BLaER1 treated with 17β-estradiol and CSF1 and Interleukin-3, amounts not matched to agents 10 nM and 100 nM (cell line): ENCODE measurements around the gene CHST3.

Experiments used
- H3K27ac ChIP-seq, 11 experiments: shearing (Covaris generic); formaldehyde crosslinking; 2 replicates each; pipeline ENCODE4 v1.8.1; 2022
- H3K27me3 ChIP-seq, 11 experiments: shearing (Covaris generic); formaldehyde crosslinking; 2 replicates each; pipeline ENCODE4 v1.8.1; 2022
- H3K36me3 ChIP-seq, 11 experiments: shearing (Covaris generic); formaldehyde crosslinking; 2 replicates each; pipeline ENCODE4 v1.8.1; 2022
- H3K4me1 ChIP-seq, 10 experiments: shearing (Covaris generic); formaldehyde crosslinking; 2 replicates each; pipeline ENCODE4 v1.8.1; 2022
- H3K4me2 ChIP-seq, 11 experiments: shearing (Covaris generic); formaldehyde crosslinking; 2 replicates each; pipeline ENCODE4 v1.8.1; 2022
- H3K4me3 ChIP-seq, 10 experiments: shearing (Covaris generic); formaldehyde crosslinking; 2 replicates each; pipeline ENCODE4 v1.8.1; 2022
- H3K9ac ChIP-seq, 11 experiments: shearing (Covaris generic); formaldehyde crosslinking; 2 replicates each; pipeline ENCODE4 v1.8.1; 2022
- H3K9me3 ChIP-seq, 11 experiments: shearing (Covaris generic); formaldehyde crosslinking; replicated peaks in 1 of 11; 2 replicates each; pipeline ENCODE4 v1.8.1; 2022
- H4K20me1 ChIP-seq, 11 experiments: shearing (Covaris generic); formaldehyde crosslinking; 2 replicates each; pipeline ENCODE4 v1.8.1; 2022
- Cebpa-rat ChIP-seq, 11 experiments: shearing (Covaris generic); IDR thresholded peaks; 2 replicates each; pipeline ENCODE4 v1.8.1; 2022

Gene CHST3

GRCh38 chr10:71999360-72000072 is 35.3 kb downstream of the CHST3 start:
- peak overlapping the region in 8 of 11 experiments; percentile 15 to 63 (median 40); a peak in 13 of 22 replicates for H3K27ac ChIP-seq
- peak overlapping the region; percentile 54 to 93 (median 79) for H3K4me2 ChIP-seq
- TF ChIP-seq Cebpa-rat (IDR thresholded peaks at IDR 0.05) = no peak

GRCh38 chr10:72000073-72001032 is 36.2 kb downstream of the CHST3 start:
- Histone ChIP-seq H4K20me1 (no peaks in the 10 kb centered on the region), H3K4me1 (peaks cover 37 to 65% (median 60%) of the 10 kb centered on the region in 10 experiments), H3K9ac (peak overlapping the region in 4 of 11 experiments; percentile 29 to 53 (median 39); a peak in 5 of 22 replicates), H3K9me3 (no peaks in the 10 kb centered on the region), H3K4me3 (no peak overlapping the region; a peak in 1 of 20 replicates), H3K36me3 (no peaks in the 10 kb centered on the region), H3K27me3 (no peaks in the 10 kb centered on the region), H3K27ac (peak overlapping the region in 3 of 11 experiments; percentile 14 to 56 (median 51); a peak in 5 of 22 replicates), H3K4me2 (peak overlapping the region; percentile 55 to 93 (median 79))
- TF ChIP-seq Cebpa-rat (IDR thresholded peaks at IDR 0.05) = no peak

More at GRCh38 chr10:71999360-72000072, 35.3 kb downstream of the CHST3 start:
- Histone ChIP-seq H4K20me1 (no peaks in the 10 kb centered on the region), H3K36me3 (no peaks in the 10 kb centered on the region), H3K4me1 (peaks cover 37 to 65% (median 60%) of the 10 kb centered on the region in 10 experiments), H3K4me3 (no peak overlapping the region; a peak in 2 of 20 replicates), H3K9ac (peak overlapping the region in 4 of 11 experiments; percentile 30 to 53 (median 48); a peak in 9 of 22 replicates), H3K9me3 (peaks cover 0 to 4% (median 0%) of the 10 kb centered on the region in 11 experiments; a peak in 2 of 22 replicates), H3K27me3 (no peaks in the 10 kb centered on the region)

DNA sequence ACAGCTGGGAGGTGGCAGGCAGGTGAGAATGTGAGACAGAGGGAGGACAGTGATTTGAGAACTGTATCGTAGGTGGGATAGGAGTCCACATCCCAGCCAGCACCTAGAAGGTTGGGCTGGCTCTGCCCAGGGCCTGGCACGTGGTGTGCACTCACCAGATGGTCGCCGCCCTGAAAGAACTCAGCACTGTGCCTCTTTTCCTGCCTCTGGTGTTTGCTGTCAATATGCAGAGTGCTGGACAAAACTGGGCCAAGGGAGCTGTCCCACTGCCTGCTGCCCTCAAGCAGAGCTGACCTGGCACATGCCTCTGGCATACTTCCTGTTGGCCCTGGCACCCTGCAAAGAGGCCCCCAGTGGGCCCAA is 36.8 kb downstream of the CHST3 start:
- Histone ChIP-seq H3K4me2 (peak overlapping the region; percentile 55 to 93 (median 79); a peak in 19 of 22 replicates), H3K27me3 (no peaks in the 10 kb centered on the region), H3K9ac (no peak overlapping the region; a peak in 1 of 22 replicates)

DNA sequence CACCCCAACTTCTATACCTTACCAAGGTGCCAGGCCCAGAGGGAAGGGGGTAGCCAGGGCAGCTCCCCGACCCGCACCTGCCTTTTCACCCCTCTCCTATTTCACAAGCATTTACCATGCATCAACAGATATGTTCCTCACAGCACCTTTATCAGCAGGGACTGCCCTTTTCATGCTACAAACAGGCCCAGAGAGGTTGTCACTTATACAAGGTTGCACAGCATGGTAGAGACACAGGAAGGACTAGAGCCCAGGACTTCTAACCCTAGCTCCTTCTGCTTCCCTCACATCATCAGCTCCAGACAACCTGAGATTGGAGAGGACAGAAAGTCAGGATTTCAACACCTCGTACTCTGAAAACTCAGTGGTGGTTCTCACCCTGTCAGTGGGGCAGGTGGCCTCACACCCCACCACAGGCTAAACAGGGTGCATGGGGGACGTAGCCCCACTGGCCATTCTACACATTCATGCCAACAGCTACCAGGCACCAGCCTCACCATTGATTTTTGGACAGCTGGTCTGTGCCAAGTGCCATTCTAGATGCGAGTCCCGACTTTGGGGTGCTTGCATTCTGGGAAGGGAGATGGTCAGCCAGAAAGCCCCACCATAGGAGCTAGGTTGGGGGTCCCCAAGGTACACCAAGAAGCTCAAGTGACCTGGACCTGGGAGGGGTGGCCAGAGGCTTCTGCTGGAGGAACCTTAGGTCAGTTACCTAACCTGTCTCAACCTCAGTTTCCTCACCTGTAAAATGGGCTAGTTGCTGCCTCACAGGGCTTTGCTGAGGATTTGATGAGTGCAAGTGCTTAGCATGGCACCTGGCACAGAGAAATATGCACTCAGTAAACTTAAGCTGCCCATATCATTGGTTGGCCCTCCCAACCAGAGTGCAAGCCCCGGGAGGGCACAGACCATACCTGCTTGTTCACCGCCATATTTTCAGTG is 38.4 kb downstream of the CHST3 start:
- H3K9ac ChIP-seq = no peak overlapping the region
- H3K36me3 ChIP-seq = peaks cover 0 to 5% (median 0%) of the 10 kb centered on the region in 11 experiments; a peak in 3 of 22 replicates
- H3K27me3 ChIP-seq = no peaks in the 10 kb centered on the region
- no peak overlapping the region for H3K4me3 ChIP-seq
- H4K20me1 ChIP-seq = no peaks in the 10 kb centered on the region
- peaks cover 0 to 6% (median 5%) of the 10 kb centered on the region in 11 experiments; a peak in 16 of 22 replicates for H3K9me3 ChIP-seq
- H3K27ac ChIP-seq = no peak overlapping the region
- TF ChIP-seq Cebpa-rat (IDR thresholded peaks at IDR 0.05) = no peak
- peak overlapping the region in 4 of 11 experiments; percentile 89 to 93 (median 90); a peak in 3 of 22 replicates for H3K4me2 ChIP-seq
- peaks cover 39 to 72% (median 65%) of the 10 kb centered on the region in 10 experiments for H3K4me1 ChIP-seq

More for the DNA sequence above, 36.8 kb downstream of the CHST3 start:
- H3K36me3 ChIP-seq = no peaks in the 10 kb centered on the region
- peak overlapping the region in 1 of 11 experiments; percentile 14; a peak in 1 of 22 replicates for H3K27ac ChIP-seq
- no peak for TF ChIP-seq Cebpa-rat (IDR thresholded peaks at IDR 0.05)
- H4K20me1 ChIP-seq = no peaks in the 10 kb centered on the region
- H3K4me3 ChIP-seq = no peak overlapping the region
- H3K9me3 ChIP-seq = no peaks in the 10 kb centered on the region
- H3K4me1 ChIP-seq = peaks cover 37 to 70% (median 64%) of the 10 kb centered on the region in 10 experiments

GRCh38 chr10:72006026-72006425 is 41.8 kb downstream of the CHST3 start:
- Histone ChIP-seq H3K9me3 (peaks cover 0 to 13% (median 10%) of the 10 kb centered on the region in 11 experiments; a peak in 16 of 22 replicates), H3K4me3 (0 out of 20 replicates have a peak overlapping the region, but pooled peaks of 1 of the 10 experiments have one; percentile 0), H3K4me1 (peaks cover 36 to 72% (median 65%) of the 10 kb centered on the region in 10 experiments), H4K20me1 (no peaks in the 10 kb centered on the region), H3K27me3 (no peaks in the 10 kb centered on the region), H3K36me3 (peaks cover 0 to 13% (median 0%) of the 10 kb centered on the region in 11 experiments; a peak in 3 of 22 replicates), H3K4me2 (peak overlapping the region; percentile 17 to 92 (median 86); a peak in 20 of 22 replicates), H3K9ac (no peak overlapping the region), H3K27ac (peak overlapping the region in 6 of 11 experiments; percentile 29 to 87 (median 46); a peak in 6 of 22 replicates)
- TF ChIP-seq Cebpa-rat (IDR thresholded peaks at IDR 0.05) = no peak

DNA sequence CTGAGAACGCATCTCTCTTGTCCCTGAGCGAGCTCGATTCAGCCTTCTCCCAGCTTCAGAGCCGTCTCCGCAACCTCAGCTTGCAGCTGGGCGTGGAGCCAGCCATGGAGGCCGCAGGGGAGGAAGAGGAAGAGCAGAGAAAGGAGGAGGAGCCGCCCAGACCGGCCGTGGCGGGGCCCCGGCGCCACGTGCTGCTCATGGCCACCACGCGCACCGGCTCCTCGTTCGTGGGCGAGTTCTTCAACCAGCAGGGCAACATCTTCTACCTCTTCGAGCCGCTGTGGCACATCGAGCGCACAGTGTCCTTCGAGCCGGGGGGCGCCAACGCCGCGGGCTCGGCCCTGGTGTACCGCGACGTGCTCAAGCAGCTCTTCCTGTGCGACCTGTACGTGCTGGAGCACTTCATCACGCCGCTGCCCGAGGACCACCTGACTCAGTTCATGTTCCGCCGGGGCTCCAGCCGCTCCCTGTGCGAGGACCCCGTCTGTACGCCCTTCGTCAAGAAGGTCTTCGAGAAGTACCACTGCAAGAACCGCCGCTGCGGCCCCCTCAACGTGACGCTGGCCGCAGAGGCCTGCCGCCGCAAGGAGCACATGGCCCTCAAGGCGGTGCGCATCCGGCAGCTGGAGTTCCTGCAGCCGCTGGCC is 43.2 kb downstream of the CHST3 start:
- H3K4me2 ChIP-seq = peak overlapping the region; percentile 31 to 92 (median 86); a peak in 21 of 22 replicates
- no peaks in the 10 kb centered on the region for H3K27me3 ChIP-seq
- peaks cover 0 to 13% (median 10%) of the 10 kb centered on the region in 11 experiments; a peak in 16 of 22 replicates for H3K9me3 ChIP-seq
- peaks cover 32 to 71% (median 67%) of the 10 kb centered on the region in 10 experiments for H3K4me1 ChIP-seq
- H3K27ac ChIP-seq = peak overlapping the region in 8 of 11 experiments; percentile 35 to 92 (median 88); a peak in 15 of 22 replicates
- no peaks in the 10 kb centered on the region for H4K20me1 ChIP-seq
- H3K4me3 ChIP-seq = 0 out of 20 replicates have a peak overlapping the region, but pooled peaks of 1 of the 10 experiments have one; percentile 0
- no peak for TF ChIP-seq Cebpa-rat (IDR thresholded peaks at IDR 0.05)
- H3K36me3 ChIP-seq = peaks cover 0 to 13% (median 0%) of the 10 kb centered on the region in 11 experiments; a peak in 3 of 22 replicates
- H3K9ac ChIP-seq = 0 out of 22 replicates have a peak overlapping the region, but pooled peaks of 1 of the 11 experiments have one; percentile 5
